Glutamatergic neuron (in vitro differentiated cells): ENCODE results near the gene STK16. TPM values are rescaled to one million over a fixed set of nuclear protein-coding genes. Genes with fewer than 3 reads are reported as not detected.
A peak's percentile ranks its signal among the peaks of the same experiment; 100 is the strongest.

Source experiments
- DNase-seq: peaks from one replicate; pipeline ENCODE4 v3.0.0; 2022
- H3K27ac Mint-ChIP-seq: one replicate; pipeline ENCODE4 v1.8.0; 2020; ENCODE audit warnings: mild to moderate bottlenecking, mixed read lengths, inconsistent platforms; ENCODE audit not compliant: unreplicated experiment
- H3K27me3 Mint-ChIP-seq: one replicate; pipeline ENCODE4 v1.8.0; 2020; ENCODE audit warnings: mild to moderate bottlenecking, moderate library complexity, mixed read lengths, inconsistent platforms; ENCODE audit not compliant: unreplicated experiment
- H3K36me3 Mint-ChIP-seq: one replicate; pipeline ENCODE4 v1.8.0; 2020; ENCODE audit warnings: mild to moderate bottlenecking, mixed read lengths, inconsistent platforms; ENCODE audit not compliant: unreplicated experiment
- H3K4me1 Mint-ChIP-seq: one replicate; pipeline ENCODE4 v1.8.0; 2020; ENCODE audit warnings: mild to moderate bottlenecking, low read depth, mixed read lengths, inconsistent platforms; ENCODE audit not compliant: unreplicated experiment
- H3K4me3 Mint-ChIP-seq: one replicate; pipeline ENCODE4 v1.8.0; 2020; ENCODE audit warnings: mild to moderate bottlenecking, mixed read lengths, inconsistent platforms; ENCODE audit not compliant: unreplicated experiment
- H3K9me3 Mint-ChIP-seq: one replicate; pipeline ENCODE4 v1.8.0; 2020; ENCODE audit warnings: mild to moderate bottlenecking, moderate library complexity, mixed read lengths, inconsistent platforms; ENCODE audit not compliant: unreplicated experiment
- total RNA-seq: library from RNA; stranded (reverse); fragmentation: NEBNext Ultra II Directional; extraction: Animal tissue kit (Norgen Biotek cat#: 25700); gene quantifications from one replicate; pipeline ENCODE4 v1.2.1, GENCODE V29; 2021; ENCODE audit not compliant: unreplicated experiment
- TF ChIP-seq, protein P1 (sequence below): fragments of 200-600 bp; sonication (generic); IDR thresholded peaks from one replicate; pipeline ENCODE4 v1.5.0; 2021; ENCODE audit not compliant: partially characterized antibody, unreplicated experiment

The STK16 gene
- total RNA-seq, 1 donor from 2014 or later, result 32.2 TPM

DNA sequence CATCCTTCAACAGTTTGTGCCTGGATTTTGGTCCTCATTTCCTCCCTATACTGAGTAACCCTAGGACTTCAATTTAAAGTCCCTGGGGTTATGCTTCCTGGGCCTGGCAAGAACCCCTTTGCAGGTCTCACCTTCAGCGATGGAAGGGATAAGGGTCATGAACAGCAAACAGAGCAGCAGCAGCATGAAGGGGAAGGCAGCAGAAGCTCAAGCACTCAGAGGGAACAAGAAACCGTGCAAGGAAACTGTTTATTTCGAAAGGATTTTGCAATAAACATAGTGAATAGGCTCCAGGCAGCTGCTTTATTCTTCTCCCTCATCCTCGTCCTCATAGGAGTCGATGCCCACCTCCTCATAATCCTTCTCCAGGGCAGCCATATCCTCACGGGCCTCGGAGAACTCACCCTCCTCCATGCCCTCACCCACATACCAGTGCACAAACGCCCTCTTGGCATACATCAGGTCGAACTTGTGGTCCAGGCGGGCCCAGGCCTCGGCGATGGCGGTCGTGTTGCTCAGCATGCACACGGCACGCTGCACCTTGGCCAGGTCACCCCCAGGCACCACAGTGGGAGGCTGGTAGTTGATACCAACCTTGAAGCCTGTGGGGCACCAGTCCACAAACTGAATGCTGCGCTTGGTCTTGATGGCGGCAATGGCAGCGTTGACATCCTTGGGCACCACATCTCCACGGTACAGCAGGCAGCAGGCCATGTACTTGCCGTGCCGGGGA lies 4.9 kb downstream of the STK16 start:
- no peaks in the 10 kb centered on the region for H3K36me3 Mint-ChIP-seq
- peaks cover 6% of the 10 kb centered on the region for H3K9me3 Mint-ChIP-seq
- TF ChIP-seq, protein P1, sequence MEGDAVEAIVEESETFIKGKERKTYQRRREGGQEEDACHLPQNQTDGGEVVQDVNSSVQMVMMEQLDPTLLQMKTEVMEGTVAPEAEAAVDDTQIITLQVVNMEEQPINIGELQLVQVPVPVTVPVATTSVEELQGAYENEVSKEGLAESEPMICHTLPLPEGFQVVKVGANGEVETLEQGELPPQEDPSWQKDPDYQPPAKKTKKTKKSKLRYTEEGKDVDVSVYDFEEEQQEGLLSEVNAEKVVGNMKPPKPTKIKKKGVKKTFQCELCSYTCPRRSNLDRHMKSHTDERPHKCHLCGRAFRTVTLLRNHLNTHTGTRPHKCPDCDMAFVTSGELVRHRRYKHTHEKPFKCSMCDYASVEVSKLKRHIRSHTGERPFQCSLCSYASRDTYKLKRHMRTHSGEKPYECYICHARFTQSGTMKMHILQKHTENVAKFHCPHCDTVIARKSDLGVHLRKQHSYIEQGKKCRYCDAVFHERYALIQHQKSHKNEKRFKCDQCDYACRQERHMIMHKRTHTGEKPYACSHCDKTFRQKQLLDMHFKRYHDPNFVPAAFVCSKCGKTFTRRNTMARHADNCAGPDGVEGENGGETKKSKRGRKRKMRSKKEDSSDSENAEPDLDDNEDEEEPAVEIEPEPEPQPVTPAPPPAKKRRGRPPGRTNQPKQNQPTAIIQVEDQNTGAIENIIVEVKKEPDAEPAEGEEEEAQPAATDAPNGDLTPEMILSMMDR, result no peak
- DNase-seq, result no peak
- peaks cover 22% of the 10 kb centered on the region for H3K4me1 Mint-ChIP-seq
- H3K27ac Mint-ChIP-seq, result no peak overlapping the region
- no peak overlapping the region for H3K4me3 Mint-ChIP-seq
- peaks cover 9% of the 10 kb centered on the region for H3K27me3 Mint-ChIP-seq

DNA sequence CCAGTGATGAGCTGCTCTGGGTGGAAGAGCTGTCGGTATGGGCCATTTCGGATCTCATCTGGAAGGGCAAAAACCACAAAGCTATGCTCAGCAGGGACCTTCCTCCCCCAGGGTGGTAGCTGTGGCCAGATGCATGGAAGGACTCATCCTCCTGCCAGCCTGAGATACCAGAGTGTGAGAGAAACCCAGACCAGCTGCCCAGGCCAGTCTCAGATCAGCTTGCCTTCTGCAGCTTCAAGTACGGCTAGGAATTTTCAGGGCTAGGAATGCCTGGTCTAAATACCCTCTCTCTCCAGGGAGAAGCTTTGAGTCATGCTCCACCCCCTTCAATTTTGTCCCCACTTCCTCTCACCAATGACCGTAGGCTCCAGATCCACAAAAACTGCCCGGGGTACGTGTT lies 6.4 kb downstream of the STK16 start:
- H3K4me1 Mint-ChIP-seq, result peaks cover 22% of the 10 kb centered on the region
- DNase-seq, result no peak
- H3K27me3 Mint-ChIP-seq, result peaks cover 11% of the 10 kb centered on the region
- H3K4me3 Mint-ChIP-seq, result peak overlapping the region; percentile 88
- TF ChIP-seq, protein P1, result no peak
- no peaks in the 10 kb centered on the region for H3K36me3 Mint-ChIP-seq
- peak overlapping the region; percentile 52 for H3K27ac Mint-ChIP-seq
- peaks cover 5% of the 10 kb centered on the region for H3K9me3 Mint-ChIP-seq

DNA sequence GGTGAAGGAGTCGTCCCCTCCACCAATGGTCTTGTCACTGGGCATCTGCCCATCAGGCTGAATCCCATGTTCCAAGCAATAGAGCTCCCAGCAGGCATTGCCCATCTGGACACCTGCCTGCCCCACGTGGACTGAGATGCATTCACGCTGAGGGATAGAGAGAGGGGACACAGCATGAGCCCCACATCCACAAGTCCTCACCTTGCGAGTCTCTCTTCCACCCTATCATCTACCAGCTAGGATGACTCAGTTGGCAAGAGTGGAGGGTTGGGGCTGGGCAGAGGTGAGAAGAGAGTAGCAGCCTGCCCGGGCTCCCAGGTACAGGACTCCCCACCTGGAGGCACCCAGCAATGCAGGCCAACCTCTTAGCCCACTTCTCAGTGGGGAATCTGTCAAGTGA lies 6.8 kb downstream of the STK16 start:
- TF ChIP-seq, protein P1, result no peak
- Mint-ChIP-seq H3K27ac (peak overlapping the region; percentile 52), H3K4me1 (peaks cover 22% of the 10 kb centered on the region), H3K9me3 (peaks cover 5% of the 10 kb centered on the region), H3K27me3 (peaks cover 11% of the 10 kb centered on the region), H3K4me3 (peak overlapping the region; percentile 88), H3K36me3 (no peaks in the 10 kb centered on the region)
- DNase-seq, result no peak

DNA sequence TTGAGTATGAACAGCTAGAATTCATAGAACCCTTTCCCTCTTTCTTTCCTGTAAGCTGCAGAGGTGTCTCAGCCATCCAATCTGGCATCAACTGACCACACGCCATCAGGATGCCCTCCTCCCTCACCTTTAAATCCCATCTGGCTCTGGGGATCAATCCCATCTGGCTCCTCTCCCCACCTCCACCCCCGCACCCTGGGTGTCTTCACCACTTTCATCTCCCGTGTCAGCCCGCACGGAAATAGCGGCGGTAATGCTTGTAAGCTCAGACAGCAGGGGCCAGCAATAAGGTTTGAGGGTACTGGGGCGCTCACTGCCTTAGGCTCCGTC lies 7.3 kb downstream of the STK16 start:
- DNase-seq, result no peak

More for the DNA sequence above, 7.3 kb downstream of the STK16 start:
- Mint-ChIP-seq H3K27me3 (peaks cover 11% of the 10 kb centered on the region), H3K4me3 (peak overlapping the region; percentile 88), H3K9me3 (peaks cover 7% of the 10 kb centered on the region), H3K36me3 (no peaks in the 10 kb centered on the region), H3K4me1 (peaks cover 22% of the 10 kb centered on the region), H3K27ac (no peak overlapping the region)
- TF ChIP-seq, protein P1, result no peak
